Measurements from ENCODE around the gene SDHB. TPM values are rescaled to one million over a fixed set of nuclear protein-coding genes. Genes with fewer than 3 reads are reported as not detected.

Gene SDHB
- polyA plus RNA-seq, 1 experiment, result 232 TPM

- Histone ChIP-seq H3K27me3 (ENCODE audit: control insufficient read depth, insufficient read depth, low read length) (peaks cover 22% of the 10 kb centered on the region), H3K27ac (ENCODE audit: low read depth, low read length) (no peak overlapping the region), H3K9me3 (ENCODE audit: control insufficient read depth, insufficient read depth, low read length) (no peaks in the 10 kb centered on the region; the same call in 1 of the 2 replicates), H3K4me3 (ENCODE audit: low read depth, low read length) (no peak overlapping the region)
- ChIA-PET CTCF (interaction anchor here (0.6 to 0.7 kb wide), 2 partner anchors 123 to 1021 kb away, joined by 3 read pairs; no protein-coding TSS in a partner anchor), POLR2A (no interaction called here)
- DNase-seq (ENCODE audit: low read depth, low spot score), result no peak
- no peak for TF ChIP-seq CTCF (IDR thresholded peaks at IDR 0.05; ENCODE audit: low read depth, low read length)
Measured at GRCh38 chr1:17078991-17079868, 25.4 kb upstream of the SDHB start.

GRCh38 chr1:17075470-17076255, 21.8 kb upstream of the SDHB start:
- DNase-seq (ENCODE audit: low read depth, low spot score), result no peak
- peak; percentile 57 for TF ChIP-seq CTCF (IDR thresholded peaks at IDR 0.05; ENCODE audit: low read depth, low read length)
- Histone ChIP-seq H3K9me3 (ENCODE audit: control insufficient read depth, insufficient read depth, low read length) (no peaks in the 10 kb centered on the region; the same call in 1 of the 2 replicates), H3K27ac (ENCODE audit: low read depth, low read length) (no peak overlapping the region), H3K4me3 (ENCODE audit: low read depth, low read length) (no peak overlapping the region), H3K27me3 (ENCODE audit: control insufficient read depth, insufficient read depth, low read length) (peaks cover 25% of the 10 kb centered on the region)
- CTCF ChIA-PET, result interaction anchor here (1.0 to 1.3 kb wide), 3 partner anchors 9 to 15 kb away, joined by 3 to 6 read pairs (median 5); no protein-coding TSS in a partner anchor
- POLR2A ChIA-PET, result interaction anchor here (0.6 kb wide), 1 partner anchor 45 kb away, joined by 6 read pairs; no protein-coding TSS in a partner anchor

GRCh38 chr1:17071794-17072193, 18.0 kb upstream of the SDHB start:
- Histone ChIP-seq H3K4me3 (ENCODE audit: low read depth, low read length) (no peak overlapping the region), H3K27ac (ENCODE audit: low read depth, low read length) (no peak overlapping the region), H3K27me3 (ENCODE audit: control insufficient read depth, insufficient read depth, low read length) (peaks cover 18% of the 10 kb centered on the region), H3K9me3 (ENCODE audit: control insufficient read depth, insufficient read depth, low read length) (no peaks in the 10 kb centered on the region)
- ChIA-PET POLR2A (no interaction called here), CTCF (no interaction called here)
- TF ChIP-seq CTCF (IDR thresholded peaks at IDR 0.05; ENCODE audit: low read depth, low read length), result no peak
- no peak for DNase-seq (ENCODE audit: low read depth, low spot score)

- Histone ChIP-seq H3K27ac (ENCODE audit: low read depth, low read length) (no peak overlapping the region), H3K9me3 (ENCODE audit: control insufficient read depth, insufficient read depth, low read length) (peaks cover 5% of the 10 kb centered on the region; the same call in 1 of the 2 replicates), H3K4me3 (ENCODE audit: low read depth, low read length) (no peak overlapping the region), H3K27me3 (ENCODE audit: control insufficient read depth, insufficient read depth, low read length) (peaks cover 21% of the 10 kb centered on the region)
- no peak for DNase-seq (ENCODE audit: low read depth, low spot score)
- CTCF ChIA-PET, result no interaction called here
- TF ChIP-seq CTCF (IDR thresholded peaks at IDR 0.05; ENCODE audit: low read depth, low read length), result no peak
- POLR2A ChIA-PET, result no interaction called here
Measured at GRCh38 chr1:17070163-17070525, 16.3 kb upstream of the SDHB start.

Data from AG04450 (cell line).